Naive thymus-derived CD4-positive, alpha-beta T cell (primary cell): ENCODE results near the gene LARP1. TPM values are rescaled to one million over a fixed set of nuclear protein-coding genes. Genes with fewer than 3 reads are reported as not detected.

Experiments
- ATAC-seq: fragments of 150-1000 bp; cut with Tn5 transposase; 2 replicates; pipeline ENCODE4 v1.10.0; 2021; ENCODE audit warnings: mild to moderate bottlenecking, moderate library complexity
- CTCF ChIA-PET: fragments of 350-600 bp; sonication (Branson Sonifier 250); formaldehyde crosslinking; loops from one replicate; lab custom pipeline; 2021; ENCODE audit warnings: antibody characterized with exemption; lab: Charles Lee
- POLR2A ChIA-PET: fragments of 350-600 bp; sonication (Branson Sonifier 250); formaldehyde crosslinking; loops from one replicate; lab custom pipeline; 2021; ENCODE audit warnings: antibody characterized with exemption, inconsistent platforms; lab: Charles Lee
- DNase-seq, 9 donors: peaks; one replicate each; pipeline versions ENCODE4 v3.0.0 to v3.0.0-alpha.2; 2020 to 2022; ENCODE audit warnings: mixed read lengths in 1 of 9
- H3K27ac ChIP-seq: one replicate; pipeline ENCODE4 v1.7.0; 2013; ENCODE audit warnings: mild to moderate bottlenecking, low read depth, low read length, moderate library complexity
- H3K27me3 ChIP-seq, 2 donors: one replicate each; pipeline ENCODE4 v1.7.0; 2013; ENCODE audit warnings: low read length in 2 of 2, mild to moderate bottlenecking in 2 of 2, moderate library complexity in 2 of 2; ENCODE audit not compliant: control insufficient read depth in 2 of 2, insufficient read depth in 2 of 2
- H3K36me3 ChIP-seq, 3 experiments: 1 replicate in 2 of 3; 2 replicates in 1 of 3; pipeline ENCODE4 v1.7.0; 2013; ENCODE audit warnings: low read length in 3 of 3, mild to moderate bottlenecking in 3 of 3, moderate library complexity in 1 of 3; ENCODE audit not compliant: insufficient read depth in 3 of 3, control insufficient read depth in 2 of 3
- H3K4me1 ChIP-seq, 2 donors: one replicate each; pipeline ENCODE4 v1.7.0; 2013; ENCODE audit warnings: low read length in 2 of 2, mild to moderate bottlenecking in 2 of 2, moderate library complexity in 1 of 2; ENCODE audit not compliant: control insufficient read depth in 2 of 2, insufficient read depth in 2 of 2
- H3K4me3 ChIP-seq: 2 replicates; pipeline ENCODE4 v1.7.0; 2013; ENCODE audit warnings: mild to moderate bottlenecking, low read length
- H3K9me3 ChIP-seq, 3 experiments: 1 replicate in 2 of 3; 2 replicates in 1 of 3; pipeline ENCODE4 v1.7.0; 2013; ENCODE audit warnings: low read length in 3 of 3; ENCODE audit not compliant: control insufficient read depth in 2 of 3
- H3K27ac Mint-ChIP-seq, 9 donors: one replicate each; pipeline ENCODE4 v1.8.0; 2020 to 2022; ENCODE audit warnings: mixed read lengths in 9 of 9, mild to moderate bottlenecking in 8 of 9, moderate library complexity in 5 of 9, inconsistent platforms in 2 of 9
- H3K27me3 Mint-ChIP-seq, 5 donors: one replicate each; pipeline ENCODE4 v1.8.0; 2021 to 2022; ENCODE audit warnings: mixed read lengths in 5 of 5, mild to moderate bottlenecking in 1 of 5
- H3K36me3 Mint-ChIP-seq, 5 donors: one replicate each; pipeline ENCODE4 v1.8.0; 2020 to 2022; ENCODE audit warnings: mixed read lengths in 5 of 5, mild to moderate bottlenecking in 3 of 5, inconsistent platforms in 1 of 5
- H3K4me1 Mint-ChIP-seq, 7 donors: one replicate each; pipeline ENCODE4 v1.8.0; 2020 to 2022; ENCODE audit warnings: mixed read lengths in 7 of 7, mild to moderate bottlenecking in 3 of 7, inconsistent platforms in 1 of 7
- H3K4me3 Mint-ChIP-seq, 10 donors: one replicate each; pipeline ENCODE4 v1.8.0; 2020 to 2022; ENCODE audit warnings: mild to moderate bottlenecking in 10 of 10, mixed read lengths in 10 of 10, moderate library complexity in 6 of 10, inconsistent platforms in 2 of 10
- H3K9me3 Mint-ChIP-seq, 11 donors: one replicate each; pipeline ENCODE4 v1.8.0; 2020 to 2022; ENCODE audit warnings: mixed read lengths in 11 of 11, mild to moderate bottlenecking in 4 of 11, inconsistent platforms in 1 of 11, moderate library complexity in 1 of 11
- intact Hi-C, 2 donors: fragments of 100-400 bp; cut with micrococcal nuclease; formaldehyde crosslinking; loops; one replicate each; pipeline ENCODE4 v1.15.1; 2023
- polyA plus RNA-seq, 2 donors: library from polyadenylated mRNA; unstranded; fragments of 300-500 nt; fragmentation: Illumina TruSeq; gene quantifications; one replicate each; pipeline ENCODE4 v1.2.3, GENCODE V29; 2021
- total RNA-seq, 6 experiments: library from RNA in 5 of 6; stranded (reverse) in 5 of 6; gene quantifications; 1 replicate in 5 of 6; 2 replicates in 1 of 6; pipeline ENCODE4 v1.2.3 and lab custom pipeline; 2021 to 2026

The LARP1 gene
- total and polyA plus RNA-seq, 7 experiments from 2014 or later, result 12.2 to 217 (median 139) TPM

- DNase-seq, result peak; percentile 73 to 94 (median 88)
- Mint-ChIP-seq H3K4me3 (peak overlapping the region; percentile 85 to 98 (median 95)), H3K4me1 (peaks cover 33 to 40% (median 38%) of the 10 kb centered on the region in 7 donors), H3K9me3 (peaks cover 0 to 2% (median 0%) of the 10 kb centered on the region in 11 donors), H3K27me3 (no peaks in the 10 kb centered on the region), H3K36me3 (peaks cover 0 to 17% (median 7%) of the 10 kb centered on the region in 5 donors), H3K27ac (peak overlapping the region; percentile 95 to 100 (median 98))
- ChIA-PET POLR2A (interaction anchor here (0.6 to 2.9 kb wide), 16 partner anchors 8 to 210 kb away, joined by 3 to 25 read pairs (median 4); no protein-coding TSS in a partner anchor), CTCF (interaction anchor here (0.6 kb wide), 1 partner anchor 79 kb away, joined by 3 read pairs; no protein-coding TSS in a partner anchor)
- H3K4me1 ChIP-seq, result peaks cover 25 to 30% of the 10 kb centered on the region in 2 donors
- intact Hi-C loops, result loop anchor here (1.0 to 10.0 kb wide), 12 partner anchors 27 to 819 kb away; partner anchors contain the start of genes FAM114A2 (in 2 of the 2), GALNT10 (in 2 of the 2), LARP1 (in 2 of the 2) and MFAP3 (in 2 of the 2)
- H3K9me3 ChIP-seq, result no peaks in the 10 kb centered on the region
- peaks cover 0 to 4% (median 0%) of the 10 kb centered on the region in 3 experiments for H3K36me3 ChIP-seq
- no peaks in the 10 kb centered on the region for H3K27me3 ChIP-seq
- H3K4me3 ChIP-seq, result peak overlapping the region; percentile 74
- peak overlapping the region; percentile 97 for H3K27ac ChIP-seq
- peak; percentile 71 for ATAC-seq
These were observed 102.5 kb downstream of the LARP1 start for GRCh38 chr5:154857530-154858296.

DNA sequence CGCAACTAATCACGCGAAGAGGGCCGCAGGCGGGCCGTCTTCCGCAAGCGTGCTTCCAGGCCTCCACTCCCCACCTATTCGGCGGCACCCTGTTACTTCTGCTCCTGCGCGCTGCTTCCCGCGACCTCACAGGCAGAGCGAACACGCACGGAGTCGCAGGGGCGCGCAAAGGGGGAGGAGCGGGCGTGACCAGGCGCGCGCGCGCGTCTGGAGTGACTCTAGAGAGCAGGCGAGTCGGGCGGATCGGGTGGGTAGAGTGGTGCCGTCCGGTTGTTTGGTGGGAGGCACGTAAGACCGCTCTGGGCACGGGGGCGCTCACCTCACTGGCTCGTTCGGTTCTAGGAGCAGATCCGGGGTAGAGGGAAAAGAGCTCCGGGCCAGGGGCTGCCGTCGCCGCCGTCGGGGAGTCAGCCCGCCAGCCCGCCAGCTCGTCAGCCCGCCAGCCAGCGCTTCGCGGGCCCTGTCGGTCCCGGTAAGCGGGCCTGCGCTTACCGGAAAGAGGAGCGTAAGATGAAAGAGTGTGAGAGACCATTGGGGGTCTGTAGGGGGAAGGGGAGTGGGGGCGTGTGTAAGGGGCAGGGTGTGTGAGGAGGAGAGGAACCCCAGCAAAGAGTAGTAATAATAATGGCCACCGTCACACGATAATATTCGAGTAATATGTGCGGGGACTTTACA is 103.3 kb downstream of the LARP1 start, which contains the start of gene CNOT8:
Gene CNOT8, plus strand, starts transcription at position 331 of the 675 bp plus-strand sequence. CDS start 4,652 bp downstream, outside the sequence.
- H3K36me3 ChIP-seq, result peaks cover 0 to 9% (median 1%) of the 10 kb centered on the region in 3 experiments
- peak within 1 kb of the TSS; percentile 74 for H3K4me3 ChIP-seq
- Mint-ChIP-seq H3K36me3 (peaks cover 0 to 23% (median 10%) of the 10 kb centered on the region in 5 donors), H3K4me1 (peaks cover 39 to 47% (median 45%) of the 10 kb centered on the region in 7 donors), H3K27ac (peak within 1 kb of the TSS; percentile 95 to 100 (median 98)), H3K4me3 (peak within 1 kb of the TSS; percentile 85 to 98 (median 95)), H3K9me3 (peaks cover 0 to 2% (median 0%) of the 10 kb centered on the region in 11 donors), H3K27me3 (no peaks in the 10 kb centered on the region)
- ChIA-PET CTCF (interaction anchor here (0.6 kb wide), 1 partner anchor 80 kb away, joined by 3 read pairs; no protein-coding TSS in a partner anchor), POLR2A (interaction anchor here (0.6 to 2.9 kb wide), 8 partner anchors 25 to 208 kb away, joined by 3 to 25 read pairs (median 6); no protein-coding TSS in a partner anchor)
- intact Hi-C loops, result loop anchor here (1.0 to 10.0 kb wide), 10 partner anchors 30 to 820 kb away; partner anchors contain the start of genes FAM114A2 (in 2 of the 2), GALNT10 (in 2 of the 2), LARP1 (in 2 of the 2) and MFAP3 (in 2 of the 2)
- no peaks in the 10 kb centered on the region for H3K27me3 ChIP-seq
- H3K9me3 ChIP-seq, result no peaks in the 10 kb centered on the region
- peak within 1 kb of the TSS; percentile 97 for H3K27ac ChIP-seq
- DNase-seq (peak; percentile 95 to 98 (median 98)), ATAC-seq (peak; percentile 89)
- H3K4me1 ChIP-seq, result peaks cover 25 to 37% of the 10 kb centered on the region in 2 donors

DNA sequence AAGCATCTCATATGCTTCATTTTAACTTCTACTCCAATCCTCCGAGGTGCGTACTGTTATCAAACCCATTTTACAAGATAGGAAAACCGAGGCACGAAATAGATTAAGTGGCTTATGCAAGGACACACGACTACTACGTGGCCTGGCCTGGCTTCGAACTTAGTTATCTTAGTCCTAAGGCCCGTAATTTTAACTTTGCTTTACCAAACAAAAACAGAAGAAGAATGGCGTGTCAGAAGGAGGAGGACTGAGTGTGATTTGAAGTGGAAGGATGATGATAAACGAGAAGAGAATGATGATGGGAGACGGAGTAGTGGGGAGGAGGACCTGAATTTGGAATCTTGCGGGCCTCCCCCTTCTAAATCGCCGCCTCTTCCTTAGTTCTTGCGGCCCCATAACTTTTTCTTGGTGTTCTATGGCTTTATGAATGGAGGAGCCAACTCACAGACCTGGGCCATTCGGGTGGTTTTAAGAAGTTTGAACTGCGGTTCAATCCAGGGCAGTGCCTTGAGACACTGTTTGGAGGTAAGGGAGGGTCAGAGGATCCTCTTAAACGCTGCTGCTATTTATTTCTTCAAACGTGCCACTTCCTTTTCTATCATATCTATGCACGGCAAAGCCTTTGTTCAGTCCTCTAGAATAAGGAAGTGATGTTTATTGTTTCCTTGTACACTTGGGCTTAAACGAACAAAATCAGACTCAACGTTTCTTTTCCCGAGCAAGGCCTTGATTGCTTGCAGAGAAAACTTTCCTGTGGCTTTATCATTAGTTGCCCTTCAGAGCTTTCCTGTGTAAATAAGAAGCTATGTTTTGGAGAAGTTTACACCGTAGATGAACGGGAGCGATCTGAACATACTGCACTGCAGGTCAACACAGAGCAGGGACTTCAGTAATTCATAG is 104.0 kb downstream of the LARP1 start:
- intact Hi-C loops, result loop anchor here (1.0 to 10.0 kb wide), 11 partner anchors 8 to 821 kb away; partner anchors contain the start of genes FAM114A2 (in 2 of the 2), GALNT10 (in 2 of the 2), LARP1 (in 2 of the 2) and MFAP3 (in 2 of the 2)
- peak in 8 of 9 donors; percentile 21 to 50 (median 40) for DNase-seq
- ChIA-PET CTCF (no interaction called here), POLR2A (interaction anchor here (0.6 to 2.9 kb wide), 13 partner anchors 19 to 209 kb away, joined by 3 to 25 read pairs (median 5); no protein-coding TSS in a partner anchor)
- Mint-ChIP-seq H3K27me3 (no peaks in the 10 kb centered on the region), H3K4me3 (peak overlapping the region; percentile 85 to 98 (median 95)), H3K36me3 (peaks cover 0 to 24% (median 10%) of the 10 kb centered on the region in 5 donors), H3K9me3 (peaks cover 0 to 2% (median 0%) of the 10 kb centered on the region in 11 donors), H3K4me1 (peaks cover 40 to 54% (median 47%) of the 10 kb centered on the region in 7 donors), H3K27ac (peak overlapping the region; percentile 95 to 100 (median 98))
- no peak for ATAC-seq
- Histone ChIP-seq H3K27ac (peak overlapping the region; percentile 97), H3K27me3 (no peaks in the 10 kb centered on the region), H3K4me1 (peaks cover 25 to 38% of the 10 kb centered on the region in 2 donors), H3K4me3 (peak overlapping the region; percentile 74), H3K36me3 (peaks cover 0 to 14% (median 6%) of the 10 kb centered on the region in 3 experiments), H3K9me3 (no peaks in the 10 kb centered on the region)

- H3K4me3 Mint-ChIP-seq, result peak overlapping the region; percentile 85 to 98 (median 95)
- DNase-seq (no peak), ATAC-seq (no peak)
- H3K9me3 ChIP-seq, result no peaks in the 10 kb centered on the region
- intact Hi-C loops, result no loop called here
- ChIA-PET POLR2A (interaction anchor here (1.0 to 1.6 kb wide), 4 partner anchors 17 to 102 kb away, joined by 3 to 8 read pairs (median 4); no protein-coding TSS in a partner anchor), CTCF (no interaction called here)
- H3K27me3 Mint-ChIP-seq, result no peaks in the 10 kb centered on the region
- peaks cover 0 to 27% (median 10%) of the 10 kb centered on the region in 5 donors for H3K36me3 Mint-ChIP-seq
- H3K4me1 ChIP-seq, result peaks cover 25 to 38% of the 10 kb centered on the region in 2 donors
- H3K36me3 ChIP-seq, result peaks cover 0 to 24% (median 6%) of the 10 kb centered on the region in 3 experiments
- H3K27ac ChIP-seq, result peak overlapping the region; percentile 97
- H3K9me3 Mint-ChIP-seq, result peaks cover 0 to 2% (median 0%) of the 10 kb centered on the region in 11 donors
- peak overlapping the region; percentile 74 for H3K4me3 ChIP-seq
- H3K27me3 ChIP-seq, result no peaks in the 10 kb centered on the region
- H3K27ac Mint-ChIP-seq, result peak overlapping the region; percentile 95 to 100 (median 98)
- H3K4me1 Mint-ChIP-seq, result peaks cover 40 to 59% (median 48%) of the 10 kb centered on the region in 7 donors
These were observed 104.9 kb downstream of the LARP1 start for GRCh38 chr5:154860123-154860522.

DNA sequence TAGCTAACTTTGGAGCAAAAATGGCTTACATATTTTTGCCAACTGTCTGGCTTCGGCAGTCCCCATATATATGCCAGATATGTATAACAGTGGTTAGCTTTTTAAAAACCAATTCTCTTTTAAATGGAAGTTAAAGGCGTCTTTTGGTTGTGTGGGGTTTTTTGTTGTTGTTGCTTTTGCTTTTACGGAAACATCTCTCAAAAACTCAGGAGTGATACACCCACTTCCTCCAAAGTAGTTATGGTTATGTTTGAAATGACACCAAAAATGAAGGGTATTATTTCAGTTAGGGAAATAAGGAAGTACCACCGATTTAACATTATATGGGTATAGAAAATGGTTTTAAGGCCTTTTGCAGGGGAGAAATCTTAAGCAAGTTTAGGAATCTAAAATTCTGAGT is 105.6 kb downstream of the LARP1 start:
- ChIA-PET CTCF (no interaction called here), POLR2A (interaction anchor here (1.0 to 1.6 kb wide), 3 partner anchors 16 to 103 kb away, joined by 3 to 8 read pairs (median 6); no protein-coding TSS in a partner anchor)
- no peaks in the 10 kb centered on the region for H3K27me3 Mint-ChIP-seq
- peaks cover 25 to 38% of the 10 kb centered on the region in 2 donors for H3K4me1 ChIP-seq
- ATAC-seq (no peak), DNase-seq (no peak)
- H3K4me1 Mint-ChIP-seq, result peaks cover 40 to 60% (median 53%) of the 10 kb centered on the region in 7 donors
- H3K9me3 Mint-ChIP-seq, result peaks cover 0 to 2% (median 0%) of the 10 kb centered on the region in 11 donors
- no peaks in the 10 kb centered on the region for H3K27me3 ChIP-seq
- peaks cover 0 to 30% (median 6%) of the 10 kb centered on the region in 3 experiments for H3K36me3 ChIP-seq
- peak overlapping the region; percentile 74 for H3K4me3 ChIP-seq
- intact Hi-C loops, result no loop called here
- peaks cover 0 to 34% (median 11%) of the 10 kb centered on the region in 5 donors for H3K36me3 Mint-ChIP-seq
- H3K4me3 Mint-ChIP-seq, result peak overlapping the region; percentile 85 to 98 (median 95)
- peak overlapping the region; percentile 97 for H3K27ac ChIP-seq
- H3K27ac Mint-ChIP-seq, result peak overlapping the region; percentile 17 to 100 (median 98)
- no peaks in the 10 kb centered on the region for H3K9me3 ChIP-seq
